Measurements from ENCODE around the gene SRRM3.
A peak's percentile ranks its signal among the peaks of the same experiment; 100 is the strongest.
"Not testable (repeated sequence)": the region's sequence is repeated elsewhere in the genome, so short reads cannot be mapped to it uniquely, and the experiment has no call there.

SRRM3 gene

DNA sequence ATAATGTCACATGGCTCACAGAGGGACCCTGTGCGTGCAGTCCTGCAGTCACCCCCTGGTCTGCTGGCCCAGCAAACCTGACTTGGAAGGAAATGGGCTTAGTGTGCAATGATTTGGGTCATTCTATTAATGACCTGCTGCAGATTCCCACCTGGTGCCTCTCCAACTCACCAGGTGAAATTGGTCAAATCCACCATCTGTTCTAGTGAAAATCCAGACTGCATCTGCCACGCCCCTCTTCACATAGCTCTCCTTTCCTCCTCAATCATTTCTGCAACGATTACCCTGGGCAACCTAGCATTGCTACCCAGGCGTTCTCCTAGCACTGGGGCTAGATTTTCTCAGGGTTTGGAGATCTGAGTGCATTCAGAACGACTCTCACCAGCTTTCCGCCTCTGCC, 29.4 kb downstream of the SRRM3 start:
- DNase-seq, result no peak

DNA sequence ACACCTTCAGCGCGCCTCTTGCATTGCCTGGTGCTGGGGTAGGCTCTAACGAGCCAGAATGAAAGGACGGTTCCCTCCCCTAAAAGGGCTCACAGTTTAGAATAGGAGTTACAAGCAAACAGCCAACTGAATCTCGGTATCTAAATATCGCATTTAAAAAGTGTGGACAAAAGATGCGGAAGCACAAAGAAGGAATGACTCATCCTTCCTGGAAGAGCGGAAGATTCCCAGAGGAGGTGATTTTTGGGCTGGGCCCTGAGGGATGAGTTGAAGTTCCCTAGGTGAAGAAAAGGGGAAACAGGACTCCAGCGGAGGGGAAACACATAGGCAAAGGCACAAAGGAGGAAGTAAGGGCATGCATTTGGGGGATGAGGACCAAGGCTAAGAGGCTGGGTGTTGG, 29.9 kb downstream of the SRRM3 start:
- no peak for DNase-seq

DNA sequence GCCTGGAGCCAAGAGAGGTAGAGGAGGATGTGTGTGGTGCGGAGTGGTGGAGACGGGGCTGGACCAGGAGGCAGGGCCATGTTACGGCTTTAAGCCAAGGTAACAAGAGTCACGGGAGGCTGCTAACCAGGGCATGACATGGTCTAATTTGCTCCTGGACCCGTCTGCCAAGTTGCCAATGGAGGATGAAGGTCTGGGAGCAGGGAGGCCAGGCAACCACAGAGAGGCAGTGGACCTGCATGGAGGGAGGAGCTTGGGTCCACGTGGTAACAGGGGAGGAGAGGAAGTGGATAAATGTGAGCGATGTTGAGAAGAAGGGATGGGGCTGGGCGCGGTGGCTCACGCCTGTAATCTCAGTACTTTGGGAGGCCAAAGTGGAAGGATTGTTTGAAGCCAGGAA, 31.0 kb downstream of the SRRM3 start:
- DNase-seq, result no peak

DNA sequence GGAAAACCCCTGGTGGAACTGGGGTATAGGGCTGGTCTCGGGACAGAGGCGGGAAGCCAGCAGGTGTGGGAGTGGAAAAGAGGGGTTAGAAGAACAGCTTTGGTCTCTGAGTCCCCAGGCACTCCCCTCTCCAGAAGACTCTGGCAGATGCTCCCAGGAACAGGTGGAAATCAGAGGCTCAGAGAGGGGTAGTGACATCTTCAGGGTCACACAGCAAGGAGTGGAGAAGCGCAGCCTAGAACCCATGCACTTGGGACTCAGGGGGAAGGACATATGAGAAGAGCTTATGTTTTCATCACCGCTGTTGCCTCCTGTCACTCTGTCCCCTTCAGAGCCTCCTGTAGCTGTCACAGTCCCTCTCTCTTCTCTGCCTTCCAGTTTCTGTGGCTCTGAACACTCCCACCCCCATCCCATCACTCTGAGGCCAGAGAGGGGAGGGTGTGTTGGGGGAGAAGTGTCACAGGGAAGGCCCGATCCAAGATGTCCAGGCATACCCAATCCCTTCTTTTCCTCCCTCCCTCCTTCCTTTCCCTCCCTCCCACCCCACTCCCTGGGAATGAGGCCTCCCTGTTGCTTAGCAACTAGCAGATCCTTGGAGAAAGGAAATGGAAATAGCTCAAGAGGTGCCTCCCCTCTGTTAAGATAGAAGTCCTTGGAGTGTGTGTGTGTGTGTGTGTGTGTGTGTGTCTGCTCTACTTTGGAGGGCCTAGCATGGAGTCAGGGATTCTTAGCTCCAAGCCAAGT, 32.0 kb downstream of the SRRM3 start:
- no peak for DNase-seq

DNA sequence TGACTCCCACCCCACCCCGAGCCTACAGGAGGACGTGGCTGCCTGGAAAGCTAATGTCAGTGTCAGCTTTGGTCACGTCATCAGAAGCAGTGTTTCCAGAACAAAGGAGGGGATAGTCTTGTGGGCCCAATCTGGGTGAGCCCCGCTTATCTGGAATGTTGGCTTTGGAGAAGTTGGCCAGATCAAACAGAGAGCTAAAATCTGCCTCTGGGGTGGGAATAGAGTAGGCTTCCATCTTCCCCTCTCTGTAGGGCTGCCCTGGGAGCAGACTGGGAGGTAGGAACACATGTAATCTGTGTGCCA, 32.5 kb downstream of the SRRM3 start:
- no peak for DNase-seq

DNA sequence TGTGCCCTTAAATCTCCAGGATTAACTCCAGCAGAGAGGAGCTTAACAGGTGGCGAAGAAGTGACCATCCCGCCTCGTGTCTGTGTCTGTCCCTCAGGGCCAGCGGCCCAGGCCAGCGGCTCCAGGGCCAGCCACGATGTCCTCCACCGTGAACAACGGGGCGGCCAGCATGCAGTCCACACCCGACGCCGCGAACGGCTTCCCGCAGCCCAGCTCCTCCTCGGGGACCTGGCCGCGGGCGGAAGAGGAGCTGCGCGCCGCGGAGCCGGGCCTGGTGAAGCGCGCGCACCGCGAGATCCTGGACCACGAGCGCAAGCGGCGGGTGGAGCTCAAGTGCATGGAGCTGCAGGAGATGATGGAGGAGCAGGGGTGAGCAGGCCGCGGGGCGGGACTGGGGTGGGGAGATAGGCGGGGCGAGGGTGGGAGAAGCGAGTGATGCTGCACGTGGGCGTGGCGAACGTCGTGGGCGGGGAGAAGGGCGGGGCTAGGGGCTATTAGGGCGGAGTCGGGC, 33.3 kb downstream of the SRRM3 start:
- DNase-seq, result peak; percentile 45

DNA sequence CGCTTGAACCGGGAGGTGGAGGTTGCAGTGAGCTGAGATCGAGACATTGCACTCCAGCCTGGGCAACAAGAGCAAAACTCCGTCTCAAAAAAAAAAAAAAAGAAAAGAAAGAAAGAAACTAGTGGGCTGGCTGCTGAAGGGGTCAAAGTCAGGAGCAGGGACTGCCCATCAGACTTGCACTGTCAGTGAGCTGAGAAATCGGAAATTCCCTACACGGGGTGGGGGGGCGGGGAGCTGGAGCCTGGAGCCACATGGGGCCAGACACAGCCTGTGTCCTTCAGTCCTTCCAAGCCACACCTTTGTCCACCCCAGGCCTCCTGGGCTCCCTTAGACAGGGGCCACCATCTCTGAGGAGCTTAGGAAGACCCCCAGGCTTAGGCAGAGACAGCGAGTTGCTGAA, 34.5 kb downstream of the SRRM3 start:
- no peak for DNase-seq

DNA sequence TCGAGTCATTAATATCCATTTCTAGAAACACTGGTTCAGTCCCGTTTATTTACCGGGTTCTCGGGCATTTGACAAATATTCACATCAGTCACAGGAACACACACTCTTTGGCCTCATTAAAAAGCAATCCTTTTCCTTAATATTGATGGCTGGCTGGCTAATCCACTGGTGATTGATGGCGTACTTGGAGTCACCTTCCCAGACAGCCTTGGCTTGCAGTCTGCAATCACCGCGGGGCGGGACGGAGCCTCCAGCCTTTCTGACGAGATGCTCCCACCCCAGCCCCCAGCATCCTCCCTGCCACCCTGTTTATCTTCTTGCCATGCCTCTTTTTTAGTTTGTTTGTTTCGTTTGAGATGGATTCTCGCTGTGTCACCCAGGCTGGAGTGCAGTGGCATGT, 36.6 kb downstream of the SRRM3 start:
- DNase-seq, result no peak

DNA sequence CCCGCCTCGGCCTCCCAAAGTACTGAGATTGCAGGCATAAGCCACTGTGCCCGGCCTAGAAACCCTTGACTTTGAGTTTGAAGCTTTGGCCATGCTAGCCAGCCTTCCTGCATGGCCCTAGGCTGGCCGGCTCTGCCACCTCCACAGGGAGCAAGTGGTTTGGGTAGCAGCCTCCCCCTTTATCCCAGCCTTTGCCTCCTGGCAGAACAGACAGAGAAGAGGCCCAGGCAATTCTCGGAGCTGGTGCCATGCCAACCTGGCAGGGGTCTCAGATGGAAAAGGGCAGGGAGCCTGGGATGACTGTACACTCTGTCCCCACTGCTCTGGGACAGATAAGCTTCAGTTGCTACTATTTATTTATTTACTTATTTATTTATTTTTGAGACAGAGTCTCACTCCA, 39.4 kb downstream of the SRRM3 start:
- no peak for DNase-seq

DNA sequence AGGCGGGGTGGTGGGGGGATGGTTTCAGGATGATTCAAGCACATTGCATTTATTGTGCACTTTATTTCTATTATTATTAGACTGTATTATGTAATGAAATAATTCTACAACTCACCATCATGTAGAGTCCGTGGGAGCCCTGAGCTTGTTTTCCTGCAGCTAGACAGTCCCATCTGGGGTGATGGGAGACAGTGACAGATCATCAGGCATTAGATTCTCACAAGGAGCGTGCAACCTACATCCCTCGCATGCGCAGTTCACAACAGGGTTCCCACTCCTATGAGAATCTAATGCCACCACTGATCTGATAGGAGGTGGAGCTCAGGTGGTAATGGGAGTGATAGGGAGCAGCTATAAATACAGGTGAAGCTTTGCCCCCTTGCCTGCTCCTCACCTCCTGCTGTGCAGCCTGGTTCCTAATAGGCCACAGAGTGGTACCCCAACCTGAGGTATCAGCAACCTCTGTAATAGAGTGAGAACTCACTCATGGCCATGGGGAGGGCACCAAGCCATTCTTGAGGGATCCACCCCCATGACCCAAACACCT, 40.9 kb downstream of the SRRM3 start:
- DNase-seq, result not testable (repeated sequence)

DNA sequence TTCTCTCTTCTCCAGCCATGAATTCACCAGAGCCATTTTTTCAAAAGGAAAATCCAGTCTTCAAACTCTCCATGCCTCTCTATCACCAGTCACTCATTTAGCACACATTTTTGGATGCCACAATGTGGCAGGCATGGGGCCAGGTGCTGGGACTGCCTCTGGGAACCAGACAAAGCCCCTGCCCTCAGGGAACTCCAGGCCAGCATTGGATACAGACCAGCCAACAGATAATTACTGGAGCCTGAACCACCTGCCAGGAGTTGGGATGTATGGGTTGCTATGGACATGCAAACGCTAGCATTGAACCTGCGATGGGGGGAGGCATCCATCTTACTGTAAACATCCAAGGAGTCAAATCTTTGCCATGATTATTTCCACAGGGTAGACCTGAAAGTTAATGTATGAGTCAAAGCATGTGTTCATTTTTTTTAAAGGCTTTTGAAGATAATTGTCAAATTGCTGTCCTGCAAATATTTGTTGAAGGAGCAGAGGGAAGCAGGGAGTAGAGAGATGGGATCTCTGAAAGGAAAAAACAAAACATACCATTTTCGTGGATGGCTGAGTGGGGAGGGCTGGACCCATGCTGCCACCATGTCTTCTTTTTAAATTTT, 43.2 kb downstream of the SRRM3 start:
- DNase-seq, result no peak

DNA sequence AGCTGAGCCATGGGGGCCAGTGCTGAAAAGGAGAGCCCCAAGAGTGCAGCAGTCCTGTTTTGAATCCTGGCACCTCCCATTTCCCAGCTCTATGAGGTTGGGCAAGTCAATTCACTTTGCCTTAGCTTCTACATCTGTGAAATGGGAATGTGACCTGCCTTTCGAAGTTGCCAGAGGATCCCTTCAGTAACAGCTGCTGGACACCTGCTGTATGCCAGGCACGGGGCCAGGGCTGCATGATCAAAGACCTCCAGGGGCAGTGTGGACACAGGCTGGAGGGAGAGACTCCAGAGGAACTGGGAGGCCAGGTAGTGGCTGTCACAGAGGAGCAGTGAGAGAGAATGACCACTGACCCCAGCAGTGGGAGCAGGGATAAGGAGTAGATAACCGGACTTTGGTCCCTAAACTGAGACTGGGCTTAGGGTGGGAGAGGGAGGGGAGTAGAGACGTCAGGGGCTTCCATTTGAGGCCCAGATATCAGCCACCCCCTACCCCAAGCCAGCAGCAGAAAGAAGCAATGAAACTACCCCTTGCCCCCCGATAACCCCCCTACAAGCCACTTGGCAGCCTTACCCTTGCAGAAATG, 45.2 kb downstream of the SRRM3 start:
- no peak for DNase-seq

DNA sequence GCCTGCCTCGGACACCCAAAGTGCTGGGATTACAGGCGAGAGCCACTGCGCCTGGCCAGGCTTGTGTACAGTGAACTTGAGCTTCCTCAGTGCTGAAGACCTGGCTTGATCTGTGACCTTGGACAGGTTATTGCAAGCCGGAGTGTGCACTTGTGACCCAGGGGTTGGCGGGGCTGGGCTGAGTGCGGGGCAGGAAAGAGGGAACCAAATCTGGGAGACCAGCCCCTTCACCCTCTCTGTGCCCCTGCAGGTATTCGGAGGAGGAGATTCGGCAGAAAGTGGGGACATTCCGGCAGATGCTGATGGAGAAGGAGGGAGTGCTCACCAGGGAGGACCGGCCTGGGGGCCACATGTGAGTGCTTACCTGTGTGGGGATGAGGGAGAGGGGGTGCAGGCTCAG, 46.2 kb downstream of the SRRM3 start:
- no peak for DNase-seq

DNA sequence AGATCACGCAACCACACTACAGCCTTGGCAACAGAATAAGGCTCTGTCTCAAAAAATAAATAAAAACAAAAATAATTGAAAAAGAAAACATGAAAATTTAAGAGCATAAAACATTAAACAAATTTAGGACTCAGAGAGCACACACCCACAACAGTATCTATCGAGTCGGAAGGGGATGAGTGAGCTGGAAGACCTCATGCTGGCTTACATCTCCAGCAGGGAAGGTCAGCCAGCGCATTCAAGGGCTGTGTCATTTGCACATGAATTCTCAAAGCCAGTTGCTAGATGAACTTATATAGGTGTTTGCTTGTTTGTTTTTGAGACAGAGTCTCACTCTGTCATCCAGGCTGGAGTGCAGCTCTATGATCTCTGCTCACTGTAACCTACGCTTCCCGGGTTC, 50.3 kb downstream of the SRRM3 start:
- no peak for DNase-seq

DNA sequence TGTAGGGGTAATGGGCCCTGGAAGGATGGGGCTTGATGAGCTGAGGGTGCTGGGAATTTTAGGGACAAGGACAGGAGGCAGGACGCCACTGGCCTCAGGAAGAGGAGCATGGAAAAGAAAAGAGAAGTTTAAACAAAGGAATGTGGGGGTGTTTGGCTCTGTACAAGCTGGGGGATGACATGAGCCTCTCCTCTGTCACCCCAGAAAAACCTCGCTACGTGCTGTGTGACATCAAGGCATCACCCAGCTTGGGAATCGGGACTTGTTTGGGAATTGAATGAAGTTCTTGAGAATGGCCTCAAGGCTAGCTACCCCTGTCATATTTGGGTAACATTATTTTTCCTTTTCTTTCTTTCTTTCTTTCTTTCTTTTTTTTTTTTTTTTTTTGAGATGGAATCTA, 53.1 kb downstream of the SRRM3 start:
- no peak for DNase-seq

DNA sequence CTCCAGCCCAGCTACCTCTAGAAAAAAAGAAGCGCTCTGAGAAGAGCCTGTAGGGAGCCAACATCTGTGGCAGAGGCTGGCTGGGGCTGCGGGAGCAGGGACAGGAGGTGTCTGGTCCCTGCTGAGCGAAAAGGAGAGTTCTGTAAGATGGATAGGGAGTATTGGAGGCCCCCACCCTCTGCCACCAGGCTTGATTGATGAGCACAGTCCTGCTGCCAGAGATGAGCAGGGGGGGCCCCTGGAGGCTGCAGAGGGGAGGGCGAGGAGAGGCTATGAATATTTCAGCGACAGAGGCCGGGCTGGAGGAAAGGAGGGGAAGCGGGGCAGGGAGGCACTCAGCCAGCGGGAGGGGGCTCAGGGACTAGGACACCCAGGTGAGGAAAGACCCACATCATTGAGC, 56.3 kb downstream of the SRRM3 start:
- no peak for DNase-seq

DNA sequence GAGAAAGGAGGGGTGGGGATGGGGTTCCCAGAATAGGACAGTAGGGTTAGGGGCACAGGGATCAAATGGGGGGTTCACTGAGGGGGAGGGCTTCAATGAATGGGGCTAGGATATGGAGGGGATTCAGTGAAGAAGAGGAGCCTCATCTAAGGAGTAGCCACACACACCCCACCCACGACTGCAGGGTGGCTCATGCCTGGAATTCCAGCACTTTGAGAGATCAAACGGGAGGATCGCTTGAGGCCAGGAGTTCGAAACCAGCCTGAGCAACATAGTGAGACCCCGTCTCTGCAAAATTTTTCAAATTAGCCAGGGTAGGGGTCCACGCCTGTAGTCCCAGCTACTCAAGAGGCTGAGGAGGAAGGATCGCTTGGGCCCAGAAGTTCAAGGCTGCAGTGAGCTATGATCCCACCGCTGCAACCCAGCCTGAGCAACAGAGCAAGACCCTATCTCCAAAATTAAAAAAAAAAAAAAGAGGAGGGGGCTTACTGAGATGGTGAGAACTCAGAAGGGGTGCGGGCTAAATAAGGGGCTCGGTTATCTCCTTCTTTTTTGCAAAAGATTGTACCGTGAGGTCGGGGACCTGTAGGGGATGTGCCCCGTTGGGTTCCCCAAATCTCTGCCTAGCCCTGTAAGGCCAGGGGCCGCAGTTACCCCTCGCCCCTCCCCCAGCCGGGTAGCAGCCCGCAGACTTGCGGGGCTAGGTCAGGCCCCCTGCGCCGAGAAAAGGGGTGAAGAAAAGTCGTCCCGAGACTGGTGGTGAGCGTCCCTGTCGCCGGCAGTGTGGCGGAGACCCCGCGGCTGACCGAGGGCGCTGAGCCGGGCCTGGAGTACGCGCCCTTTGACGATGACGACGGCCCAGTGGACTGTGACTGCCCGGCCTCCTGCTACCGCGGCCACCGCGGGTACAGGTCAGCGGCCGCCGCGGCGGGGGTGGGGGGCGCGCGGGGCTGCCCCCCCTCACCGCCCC, 57.7 kb downstream of the SRRM3 start:
- DNase-seq, result no peak

DNA sequence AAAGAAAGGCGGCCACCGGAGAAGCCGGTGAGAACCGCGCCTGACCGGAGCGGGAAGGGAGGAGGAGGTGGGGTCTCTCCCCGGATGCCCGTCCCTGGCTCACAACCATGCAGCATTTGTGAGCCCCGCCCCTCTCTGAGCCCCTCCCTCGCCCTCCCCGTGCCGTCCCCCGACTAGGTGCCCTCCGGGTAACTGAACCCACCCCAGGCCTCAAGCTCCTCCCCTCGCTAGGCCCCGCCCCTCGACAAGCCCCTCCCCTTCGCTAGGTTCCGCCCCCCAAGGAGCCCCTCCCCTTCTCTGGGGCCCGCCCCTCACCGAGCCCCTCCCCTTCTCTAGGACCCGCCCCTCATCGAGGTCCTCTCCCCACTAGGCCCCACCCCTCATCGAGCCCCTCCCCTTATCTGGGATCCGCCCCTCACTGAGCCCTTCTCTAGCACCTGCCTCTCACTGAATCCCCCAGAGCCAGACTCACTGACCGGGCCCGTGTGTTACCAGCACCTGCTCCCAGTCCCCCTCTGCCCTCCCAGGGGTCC, 58.5 kb downstream of the SRRM3 start:
- DNase-seq, result peak; percentile 63

DNA sequence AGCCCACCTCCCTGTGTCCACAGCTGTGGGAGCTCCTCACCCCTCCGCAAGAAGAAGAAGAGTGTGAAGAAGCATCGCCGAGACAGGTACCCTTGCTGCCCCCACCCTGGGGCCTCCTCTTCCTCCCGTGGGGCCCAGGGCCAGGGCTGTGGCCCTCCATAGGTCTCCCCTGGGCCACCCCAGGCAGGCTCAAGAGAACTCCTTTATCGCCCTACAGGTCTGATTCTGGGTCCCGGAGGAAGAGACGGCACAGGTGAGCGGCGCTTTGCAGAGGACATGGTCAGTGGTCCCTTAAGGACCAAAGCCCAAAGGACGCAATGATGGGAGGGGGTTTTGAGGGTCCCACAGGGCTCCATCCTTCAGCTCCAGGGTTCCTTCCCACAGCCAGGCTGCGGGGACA, 59.6 kb downstream of the SRRM3 start:
- DNase-seq, result no peak

DNA sequence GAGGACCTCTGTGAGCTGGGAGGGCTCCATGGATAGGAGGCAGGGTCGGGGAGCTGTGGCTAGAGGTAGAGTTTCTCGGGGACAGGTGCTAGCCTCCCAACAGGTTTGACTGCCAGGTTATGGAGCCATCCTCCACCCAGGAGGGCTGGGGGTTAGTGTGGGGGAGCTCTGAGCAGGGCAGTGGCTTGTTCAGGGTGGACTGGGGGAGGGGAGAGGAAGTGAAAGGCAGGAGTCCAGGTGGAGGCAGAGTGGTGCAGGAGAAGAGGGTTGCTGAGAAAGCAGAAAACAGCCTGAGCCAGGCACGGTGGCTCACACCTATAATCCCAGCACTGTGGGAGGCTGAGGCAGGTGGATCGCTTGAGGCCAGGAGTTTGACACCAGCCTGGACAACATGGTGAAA, 60.2 kb downstream of the SRRM3 start:
- no peak for DNase-seq

DNA sequence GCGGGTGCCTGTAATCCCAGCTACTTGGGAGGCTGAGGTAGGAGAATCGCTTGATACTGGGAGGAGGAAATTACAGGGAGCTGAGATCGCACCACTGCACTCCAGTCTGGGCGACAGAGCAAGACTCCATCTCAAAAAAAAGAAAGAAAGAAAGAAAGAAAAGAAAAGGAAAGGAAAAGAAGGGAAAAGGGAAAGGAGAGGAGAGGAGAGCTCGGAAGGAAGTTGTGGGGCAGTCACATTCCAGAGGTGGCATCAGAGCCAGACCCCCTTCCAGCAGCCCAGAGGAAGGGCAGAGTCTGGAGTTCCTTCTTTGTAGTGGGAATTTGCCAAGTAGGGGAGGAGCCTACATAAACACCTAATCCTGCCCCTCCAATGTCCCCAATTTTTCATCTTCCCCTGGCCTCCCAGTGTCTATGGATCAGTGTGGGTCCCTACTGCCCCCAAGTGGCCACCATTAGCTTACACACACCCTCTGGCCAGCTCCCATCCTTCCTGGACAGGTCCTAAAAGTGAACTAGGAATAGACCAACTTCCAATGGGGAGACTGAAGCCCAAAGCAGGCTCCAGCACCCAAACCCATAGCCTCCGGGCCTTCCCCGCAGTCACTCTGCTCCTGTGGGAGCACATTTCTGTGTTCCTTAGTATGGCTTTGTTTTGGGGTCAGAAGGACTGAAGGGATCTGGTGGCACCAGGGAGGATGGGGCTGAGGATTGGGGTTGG, 61.1 kb downstream of the SRRM3 start:
- DNase-seq, result peak; percentile 4

DNA sequence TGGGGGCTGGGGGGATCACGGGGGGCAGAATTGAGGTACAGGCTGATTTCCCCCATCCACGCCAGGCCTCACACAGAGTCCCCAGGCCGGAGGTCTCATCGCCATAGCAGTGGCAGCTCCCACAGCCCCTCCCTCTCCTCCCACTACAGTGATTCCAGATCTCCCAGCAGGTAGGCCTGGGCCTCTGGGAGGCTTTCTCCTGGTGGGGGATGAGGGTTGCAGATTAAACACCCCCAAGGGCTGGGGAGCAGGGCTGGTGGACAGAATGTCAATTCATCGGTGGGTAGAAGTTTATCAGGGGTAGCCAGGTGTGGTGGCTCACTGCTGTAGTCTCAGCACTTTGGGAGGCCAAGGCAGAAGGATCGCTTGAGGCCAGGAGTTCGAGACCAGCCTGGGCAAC, 63.6 kb downstream of the SRRM3 start:
- DNase-seq, result no peak
